ENCODE results near the gene DOK6. TPM values are rescaled to one million over a fixed set of nuclear protein-coding genes. Genes with fewer than 3 reads are reported as not detected.

The DOK6 gene
- total and polyA plus RNA-seq, 2 of the 13 experiments (the other 11 are each of a cell fraction or from before 2014, with no cell fraction given) = 17.0 to 17.2 TPM

- TF ChIP-seq KLF15 (CRISPR knock-in tag; IDR thresholded peaks at IDR 0.05; ENCODE audit: borderline replicate concordance) = no peak
- TF ChIP-seq, protein P1, sequence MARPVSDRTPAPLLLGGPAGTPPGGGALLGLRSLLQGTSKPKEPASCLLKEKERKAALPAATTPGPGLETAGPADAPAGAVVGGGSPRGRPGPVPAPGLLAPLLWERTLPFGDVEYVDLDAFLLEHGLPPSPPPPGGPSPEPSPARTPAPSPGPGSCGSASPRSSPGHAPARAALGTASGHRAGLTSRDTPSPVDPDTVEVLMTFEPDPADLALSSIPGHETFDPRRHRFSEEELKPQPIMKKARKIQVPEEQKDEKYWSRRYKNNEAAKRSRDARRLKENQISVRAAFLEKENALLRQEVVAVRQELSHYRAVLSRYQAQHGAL (CRISPR knock-in tag; IDR thresholded peaks at IDR 0.05; ENCODE audit: not compliant biosample characterization) = no peak
- no peak for TF ChIP-seq RAD51 (IDR thresholded peaks at IDR 0.05; ENCODE audit: borderline replicate concordance)
- no peak for TF ChIP-seq YY1 (IDR thresholded peaks at IDR 0.05; ENCODE audit: insufficient read depth, insufficient replicate concordance, low read depth, low read length)
- TF ChIP-seq FLYWCH1 (CRISPR knock-in tag; IDR thresholded peaks at IDR 0.05) = no peak
- TF ChIP-seq GABPA (IDR thresholded peaks at IDR 0.05; ENCODE audit: low read depth, low read length) = no peak
- peak; percentile 40; the same call in 1 of the 2 replicates for TF ChIP-seq GABPA (CRISPR knock-in tag; IDR thresholded peaks at IDR 0.05; ENCODE audit: low read depth)
- no peak for TF ChIP-seq SUZ12 (IDR thresholded peaks at IDR 0.05; ENCODE audit: low read depth, low read length)
- TF ChIP-seq SP5 (CRISPR knock-in tag; IDR thresholded peaks at IDR 0.05; ENCODE audit: borderline replicate concordance, low read depth) = no peak
- no peak for TF ChIP-seq ZC3H4 (CRISPR knock-in tag; IDR thresholded peaks at IDR 0.05; ENCODE audit: borderline replicate concordance)
- no peak for TF ChIP-seq ZNF326 (CRISPR knock-in tag; IDR thresholded peaks at IDR 0.05; ENCODE audit: borderline replicate concordance)
Measured at GRCh38 chr18:69567813-69568488, 167.3 kb downstream of the DOK6 start (continued).

DNA sequence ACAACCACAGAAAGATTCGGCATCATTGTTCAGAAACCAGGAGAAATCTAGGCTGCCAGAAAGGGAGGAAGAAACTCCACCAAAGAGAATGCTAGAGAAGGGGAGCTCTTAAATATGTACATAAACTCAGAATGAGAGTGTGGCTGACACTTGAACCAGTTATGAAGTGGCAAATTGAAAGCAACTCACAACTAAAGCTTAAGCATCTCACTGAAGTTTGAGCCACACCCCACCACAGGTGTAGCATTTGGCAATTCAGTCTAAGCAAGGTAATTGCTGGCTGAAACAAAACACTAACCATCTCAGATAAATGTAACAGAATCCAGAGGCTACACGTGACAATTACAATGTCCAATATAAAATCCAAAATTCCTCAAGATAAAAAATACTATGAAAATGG is 168.4 kb downstream of the DOK6 start:
- no peak overlapping the region for H3K4me2 ChIP-seq (ENCODE audit: low read depth, low read length)
- ATAC-seq = no peak
- no peak overlapping the region for H3K9ac ChIP-seq (ENCODE audit: insufficient read depth, low read depth, low read length)
- in situ Hi-C loops (cut with HindIII; ENCODE audit: extremely low pct_ligation_motif_present, low pct_unique_long_range_greater_than_20kb) (no loop called here), intact Hi-C loops (cut with micrococcal nuclease; ENCODE audit: unreplicated experiment) (no loop called here)
- peaks cover 10% of the 10 kb centered on the region for H3K9me3 ChIP-seq (ENCODE audit: low read length)
- peaks cover 12% of the 10 kb centered on the region for H3K4me1 ChIP-seq (ENCODE audit: insufficient read depth, low read length)
- no peak for DNase-seq (ENCODE audit: low spot score)
- ChIA-PET POLR2A (no interaction called here), CTCF (ENCODE audit: low intra/inter-chr PET ratio, low total read pairs) (no interaction called here)
- no peak overlapping the region for H3K4me3 ChIP-seq (replicated peaks in 1 of 3; ENCODE audit: insufficient read depth in 1 of 3, low read depth in 2 of 3, low read length in 3 of 3)
- H2AFZ ChIP-seq (ENCODE audit: low read length) = no peak overlapping the region
- no peaks in the 10 kb centered on the region for H4K20me1 ChIP-seq (ENCODE audit: insufficient read depth, low read length)
- no peaks in the 10 kb centered on the region for H3K27me3 ChIP-seq (ENCODE audit: control insufficient read depth in 1 of 2, insufficient read depth in 2 of 2, low read length in 2 of 2)
- H3K27ac ChIP-seq (ENCODE audit: extremely low read length, insufficient read depth, low read length) = no peak overlapping the region
- FAIRE-seq = no peak
- no peak for TF ChIP-seq MLXIP (CRISPR knock-in tag; IDR thresholded peaks at IDR 0.05; ENCODE audit: borderline replicate concordance)
- TF ChIP-seq, protein P2, sequence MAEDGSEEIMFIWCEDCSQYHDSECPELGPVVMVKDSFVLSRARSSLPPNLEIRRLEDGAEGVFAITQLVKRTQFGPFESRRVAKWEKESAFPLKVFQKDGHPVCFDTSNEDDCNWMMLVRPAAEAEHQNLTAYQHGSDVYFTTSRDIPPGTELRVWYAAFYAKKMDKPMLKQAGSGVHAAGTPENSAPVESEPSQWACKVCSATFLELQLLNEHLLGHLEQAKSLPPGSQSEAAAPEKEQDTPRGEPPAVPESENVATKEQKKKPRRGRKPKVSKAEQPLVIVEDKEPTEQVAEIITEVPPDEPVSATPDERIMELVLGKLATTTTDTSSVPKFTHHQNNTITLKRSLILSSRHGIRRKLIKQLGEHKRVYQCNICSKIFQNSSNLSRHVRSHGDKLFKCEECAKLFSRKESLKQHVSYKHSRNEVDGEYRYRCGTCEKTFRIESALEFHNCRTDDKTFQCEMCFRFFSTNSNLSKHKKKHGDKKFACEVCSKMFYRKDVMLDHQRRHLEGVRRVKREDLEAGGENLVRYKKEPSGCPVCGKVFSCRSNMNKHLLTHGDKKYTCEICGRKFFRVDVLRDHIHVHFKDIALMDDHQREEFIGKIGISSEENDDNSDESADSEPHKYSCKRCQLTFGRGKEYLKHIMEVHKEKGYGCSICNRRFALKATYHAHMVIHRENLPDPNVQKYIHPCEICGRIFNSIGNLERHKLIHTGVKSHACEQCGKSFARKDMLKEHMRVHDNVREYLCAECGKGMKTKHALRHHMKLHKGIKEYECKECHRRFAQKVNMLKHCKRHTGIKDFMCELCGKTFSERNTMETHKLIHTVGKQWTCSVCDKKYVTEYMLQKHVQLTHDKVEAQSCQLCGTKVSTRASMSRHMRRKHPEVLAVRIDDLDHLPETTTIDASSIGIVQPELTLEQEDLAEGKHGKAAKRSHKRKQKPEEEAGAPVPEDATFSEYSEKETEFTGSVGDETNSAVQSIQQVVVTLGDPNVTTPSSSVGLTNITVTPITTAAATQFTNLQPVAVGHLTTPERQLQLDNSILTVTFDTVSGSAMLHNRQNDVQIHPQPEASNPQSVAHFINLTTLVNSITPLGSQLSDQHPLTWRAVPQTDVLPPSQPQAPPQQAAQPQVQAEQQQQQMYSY (CRISPR knock-in tag; IDR thresholded peaks at IDR 0.05) = no peak
- 59% methylated on average over 2 of the region's 2 CpGs for WGBS (ENCODE audit: low lambda C conversion rate)
- H3K79me2 ChIP-seq (ENCODE audit: insufficient read depth, low read length) = no peaks in the 10 kb centered on the region
- BruUV-seq (replicated peaks) = no TSS peak
- peaks cover 1 to 3% of the 10 kb centered on the region in 2 experiments; a peak in 1 of 5 replicates for H3K36me3 ChIP-seq (replicated peaks in 1 of 2; ENCODE audit: control insufficient read depth in 1 of 2, insufficient read depth in 2 of 2, low read length in 2 of 2)
